Stomach (tissue), 9 donors: Measurements from ENCODE around the gene PRKG2. TPM values are rescaled to one million over a fixed set of nuclear protein-coding genes. Genes with fewer than 3 reads are reported as not detected.

Source experiments
- DNase-seq, 2 donors: peaks; one replicate each; pipeline versions ENCODE4 v3.0.0 to v3.0.0-alpha.2; 2013 to 2019
- H3K27ac ChIP-seq, 5 donors: fragments of 200-600 bp in 4 of 5; sonication (generic) in 4 of 5; one replicate each; pipeline ENCODE4 v1.5.1; 2013 to 2019; ENCODE audit warnings: mild to moderate bottlenecking in 1 of 5, moderate library complexity in 1 of 5
- H3K27me3 ChIP-seq, 3 donors: fragments of 200-600 bp; sonication (generic); one replicate each; pipeline ENCODE4 v1.5.1; 2017 to 2019; ENCODE audit warnings: mixed run types in 1 of 3
- H3K36me3 ChIP-seq, 4 donors: fragments of 200-600 bp; sonication (generic); 1 replicate in 3 of 4; 2 replicates in 1 of 4; pipeline ENCODE4 v1.5.1; 2016 to 2019
- H3K4me1 ChIP-seq, 4 donors: fragments of 200-600 bp; sonication (generic); one replicate each; pipeline ENCODE4 v1.5.1; 2016 to 2019
- H3K4me3 ChIP-seq, 4 donors: fragments of 200-600 bp; sonication (generic) in 3 of 4; one replicate each; pipeline ENCODE4 v1.5.1; 2016 to 2019; ENCODE audit warnings: mild to moderate bottlenecking in 1 of 4
- H3K9me3 ChIP-seq, 4 donors: fragments of 200-600 bp; sonication (generic); one replicate each; pipeline ENCODE4 v1.5.1; 2016 to 2019
- EP300 ChIP-seq: sonication (generic); formaldehyde crosslinking; IDR thresholded peaks from one replicate; pipeline ENCODE4 v1.6.1; 2017; ENCODE audit warnings: antibody characterized with exemption
- POLR2A ChIP-seq, 4 donors: fragments of 450-650 bp; IDR thresholded peaks; one replicate each; pipeline ENCODE4 v1.6.1; 2016; ENCODE audit warnings: antibody characterized with exemption in 4 of 4, control low read depth in 2 of 4, mild to moderate bottlenecking in 1 of 4, moderate library complexity in 1 of 4
- POLR2AphosphoS5 ChIP-seq, 3 donors: sonication (generic); formaldehyde crosslinking; IDR thresholded peaks; one replicate each; pipeline ENCODE4 v1.6.1; 2016; ENCODE audit warnings: antibody characterized with exemption in 3 of 3
- WGBS, 5 donors: extraction: QIAGEN DNeasy Blood & Tissue Kit in 3 of 5; methylation state at CpG; one replicate each; pipeline versions ENCODE4 v1.1.5 to v1.1.7; 2013 to 2018; 5-methylcytosine and 5-hydroxymethylcytosine counted together
- intact Hi-C: fragments of 100-400 bp; cut with DNase I; formaldehyde crosslinking; loops from one replicate; pipeline ENCODE4 v1.15.1; 2023; ENCODE audit warnings: low total_unique reads
- polyA plus RNA-seq, 3 donors: library from polyadenylated mRNA; stranded (reverse); fragments of 200-250 nt; gene quantifications; one replicate each; pipeline ENCODE4 v1.2.3, GENCODE V29; 2013
- total RNA-seq, 5 donors: library from RNA; depleted of rRNA; stranded (reverse); fragments of >200 nt; gene quantifications; one replicate each; pipeline versions ENCODE4 v1.1.0 to v1.2.3, GENCODE V29; 2014 to 2016
- TF ChIP-seq, protein P1 (sequence below), 7 experiments: fragments of 450-650 bp in 4 of 7; fragments of 200-600 bp in 3 of 7; sonication (generic) in 3 of 7; IDR thresholded peaks; one replicate each; pipeline ENCODE4 v1.5.1; 2016 to 2019; ENCODE audit warnings: antibody characterized with exemption in 7 of 7, control low read depth in 2 of 7, mild to moderate bottlenecking in 1 of 7
- donor health status: healthy with polysubstance abuse.
- donor health status: Bipolar disorder and iron deficiency.
- donor health status: healthy.

The PRKG2 gene
- total and polyA plus RNA-seq, 8 donors = 0.19 to 2.9 (median 0.58) TPM; not detected in 3

- TF ChIP-seq EP300 (no peak), POLR2AphosphoS5 (IDR thresholded peaks at IDR 0.05) (no peak), POLR2A (IDR thresholded peaks at IDR 0.05) (no peak)
- TF ChIP-seq, protein P1, sequence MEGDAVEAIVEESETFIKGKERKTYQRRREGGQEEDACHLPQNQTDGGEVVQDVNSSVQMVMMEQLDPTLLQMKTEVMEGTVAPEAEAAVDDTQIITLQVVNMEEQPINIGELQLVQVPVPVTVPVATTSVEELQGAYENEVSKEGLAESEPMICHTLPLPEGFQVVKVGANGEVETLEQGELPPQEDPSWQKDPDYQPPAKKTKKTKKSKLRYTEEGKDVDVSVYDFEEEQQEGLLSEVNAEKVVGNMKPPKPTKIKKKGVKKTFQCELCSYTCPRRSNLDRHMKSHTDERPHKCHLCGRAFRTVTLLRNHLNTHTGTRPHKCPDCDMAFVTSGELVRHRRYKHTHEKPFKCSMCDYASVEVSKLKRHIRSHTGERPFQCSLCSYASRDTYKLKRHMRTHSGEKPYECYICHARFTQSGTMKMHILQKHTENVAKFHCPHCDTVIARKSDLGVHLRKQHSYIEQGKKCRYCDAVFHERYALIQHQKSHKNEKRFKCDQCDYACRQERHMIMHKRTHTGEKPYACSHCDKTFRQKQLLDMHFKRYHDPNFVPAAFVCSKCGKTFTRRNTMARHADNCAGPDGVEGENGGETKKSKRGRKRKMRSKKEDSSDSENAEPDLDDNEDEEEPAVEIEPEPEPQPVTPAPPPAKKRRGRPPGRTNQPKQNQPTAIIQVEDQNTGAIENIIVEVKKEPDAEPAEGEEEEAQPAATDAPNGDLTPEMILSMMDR (IDR thresholded peaks at IDR 0.05) = no peak
- H3K36me3 ChIP-seq = no peaks in the 10 kb centered on the region
- H3K27me3 ChIP-seq = no peaks in the 10 kb centered on the region
- H3K4me1 ChIP-seq = no peaks in the 10 kb centered on the region
- intact Hi-C loops = loop anchor here (10.0 kb wide), 1 partner anchor 294 kb away; no protein-coding TSS in a partner anchor
- H3K9me3 ChIP-seq = no peaks in the 10 kb centered on the region
- no peak for DNase-seq
- no peak overlapping the region for H3K4me3 ChIP-seq
- no peak overlapping the region for H3K27ac ChIP-seq
- WGBS, 5 donors = 57 to 74% (median 67%) methylated on average over 6 of the region's 6 CpGs
Measured at GRCh38 chr4:81060587-81061343, 154.3 kb downstream of the PRKG2 start.

DNA sequence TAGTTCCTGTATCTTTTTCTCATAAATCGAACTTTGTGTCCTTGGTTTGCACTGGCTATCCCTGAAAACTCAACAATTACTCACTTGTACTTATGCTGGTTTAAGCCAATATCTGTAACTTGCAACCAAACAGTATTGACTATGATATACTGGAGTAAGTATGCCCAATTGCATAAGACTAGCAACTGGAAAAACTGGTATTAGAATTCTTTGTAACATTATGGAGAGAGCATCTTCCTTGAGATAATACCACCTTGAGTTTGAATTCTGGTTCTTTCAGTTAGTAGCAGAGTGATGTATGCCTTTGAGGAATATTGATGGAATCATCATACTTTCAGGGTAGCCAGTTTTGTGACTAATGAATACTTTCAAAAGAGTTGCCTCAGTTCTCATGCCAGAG lies 156.4 kb downstream of the PRKG2 start:
- Histone ChIP-seq H3K9me3 (no peaks in the 10 kb centered on the region), H3K27ac (no peak overlapping the region), H3K4me1 (no peaks in the 10 kb centered on the region), H3K4me3 (no peak overlapping the region), H3K36me3 (no peaks in the 10 kb centered on the region), H3K27me3 (no peaks in the 10 kb centered on the region)
- TF ChIP-seq POLR2AphosphoS5 (IDR thresholded peaks at IDR 0.05) (no peak), POLR2A (IDR thresholded peaks at IDR 0.05) (no peak), EP300 (no peak)
- TF ChIP-seq, protein P1 (IDR thresholded peaks at IDR 0.05) = no peak
- WGBS, 5 donors = 40 to 91% (median 62%) methylated on average over 1 of the region's 1 CpG
- no peak for DNase-seq
- intact Hi-C loops = no loop called here

- Histone ChIP-seq H3K27me3 (no peaks in the 10 kb centered on the region), H3K4me1 (peaks cover 0 to 18% (median 0%) of the 10 kb centered on the region in 4 donors), H3K27ac (no peak overlapping the region), H3K4me3 (no peak overlapping the region), H3K36me3 (no peaks in the 10 kb centered on the region), H3K9me3 (no peaks in the 10 kb centered on the region)
- 46 to 57% (median 50%) methylated on average over 7 of the region's 7 CpGs for WGBS, 5 donors
- intact Hi-C loops = no loop called here
- TF ChIP-seq POLR2AphosphoS5 (IDR thresholded peaks at IDR 0.05) (no peak), POLR2A (IDR thresholded peaks at IDR 0.05) (no peak)
- TF ChIP-seq, protein P1 (IDR thresholded peaks at IDR 0.05) = peak in 5 of 7 experiments; percentile 35 to 53 (median 41)
- DNase-seq = peak; percentile 52 to 88
Measured at GRCh38 chr4:81052119-81053068, 162.6 kb downstream of the PRKG2 start.

DNA sequence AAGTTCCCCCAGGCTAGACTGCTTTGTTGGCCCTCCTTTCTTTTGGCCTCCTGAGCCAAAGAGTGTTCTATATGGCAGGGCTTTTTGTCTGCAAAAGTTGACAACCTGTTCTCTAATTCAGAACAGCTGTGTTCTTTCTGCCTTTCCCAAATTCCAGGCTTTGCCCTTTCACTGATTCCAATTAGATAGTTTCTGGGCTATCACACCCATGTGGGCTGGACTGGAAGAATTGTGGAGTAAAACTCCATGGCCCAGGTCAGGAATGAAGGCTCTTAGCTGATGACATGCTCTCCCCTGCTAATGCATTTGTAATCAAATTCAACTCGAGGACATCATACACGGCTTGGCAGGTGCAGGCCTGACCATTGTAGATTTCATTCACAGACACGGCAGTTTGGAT lies 165.1 kb downstream of the PRKG2 start:
- TF ChIP-seq, protein P1 (IDR thresholded peaks at IDR 0.05) = no peak
- TF ChIP-seq EP300 (no peak), POLR2A (IDR thresholded peaks at IDR 0.05) (no peak), POLR2AphosphoS5 (IDR thresholded peaks at IDR 0.05) (no peak)
- H3K4me3 ChIP-seq = no peak overlapping the region
- 24 to 43% (median 35%) methylated on average over 3 of the region's 3 CpGs for WGBS, 5 donors
- DNase-seq = no peak
- no peaks in the 10 kb centered on the region for H3K36me3 ChIP-seq
- H3K9me3 ChIP-seq = no peaks in the 10 kb centered on the region
- peaks cover 0 to 18% (median 0%) of the 10 kb centered on the region in 4 donors for H3K4me1 ChIP-seq
- H3K27ac ChIP-seq = no peak overlapping the region
- H3K27me3 ChIP-seq = peaks cover 0 to 7% (median 0%) of the 10 kb centered on the region in 3 donors
- intact Hi-C loops = no loop called here
